ENCODE results near the gene KCNF1. TPM values are rescaled to one million over a fixed set of nuclear protein-coding genes. Genes with fewer than 3 reads are reported as not detected.

Gene KCNF1
- total RNA-seq, 1 donor from 2014 or later = not detected

- intact Hi-C loops (cut with micrococcal nuclease) = no loop called here
These were observed 31.0 kb upstream of the KCNF1 start for GRCh38 chr2:10880586-10881321.

GRCh38 chr2:10882568-10882967 lies 29.2 kb upstream of the KCNF1 start:
- intact Hi-C loops (cut with micrococcal nuclease) = no loop called here

- intact Hi-C loops (cut with micrococcal nuclease) = no loop called here
These were observed 28.7 kb upstream of the KCNF1 start for GRCh38 chr2:10883066-10883465.

GRCh38 chr2:10883801-10884478 lies 27.8 kb upstream of the KCNF1 start:
- intact Hi-C loops (cut with micrococcal nuclease) = no loop called here

GRCh38 chr2:10884574-10884975 lies 27.2 kb upstream of the KCNF1 start:
- intact Hi-C loops (cut with micrococcal nuclease) = no loop called here

GRCh38 chr2:10885094-10885860 lies 26.5 kb upstream of the KCNF1 start:
- intact Hi-C loops (cut with micrococcal nuclease) = no loop called here

- intact Hi-C loops (cut with micrococcal nuclease) = no loop called here
These were observed 24.3 kb upstream of the KCNF1 start for GRCh38 chr2:10887476-10887875.

GRCh38 chr2:10889651-10890215 lies 22.0 kb upstream of the KCNF1 start:
- intact Hi-C loops (cut with micrococcal nuclease) = no loop called here

- intact Hi-C loops (cut with micrococcal nuclease) = no loop called here
These were observed 20.9 kb upstream of the KCNF1 start for GRCh38 chr2:10890706-10891270.

GRCh38 chr2:10891390-10891789 lies 20.3 kb upstream of the KCNF1 start:
- intact Hi-C loops (cut with micrococcal nuclease) = no loop called here

GRCh38 chr2:10891848-10892247 lies 19.9 kb upstream of the KCNF1 start:
- intact Hi-C loops (cut with micrococcal nuclease) = no loop called here

- intact Hi-C loops (cut with micrococcal nuclease) = no loop called here
These were observed 19.4 kb upstream of the KCNF1 start for GRCh38 chr2:10892316-10892715.

- intact Hi-C loops (cut with micrococcal nuclease) = no loop called here
These were observed 18.9 kb upstream of the KCNF1 start for GRCh38 chr2:10892796-10893350.

- intact Hi-C loops (cut with micrococcal nuclease) = no loop called here
These were observed 17.3 kb upstream of the KCNF1 start for GRCh38 chr2:10894264-10894935.

- intact Hi-C loops (cut with micrococcal nuclease) = no loop called here
These were observed 16.5 kb upstream of the KCNF1 start for GRCh38 chr2:10895231-10895630.

- intact Hi-C loops (cut with micrococcal nuclease) = no loop called here
These were observed 13.8 kb upstream of the KCNF1 start for GRCh38 chr2:10897956-10898355.

- intact Hi-C loops (cut with micrococcal nuclease) = loop anchor here (1.0 kb wide), 1 partner anchor 68 kb away; no protein-coding TSS in a partner anchor
These were observed 11.3 kb upstream of the KCNF1 start for GRCh38 chr2:10900216-10901109.

- intact Hi-C loops (cut with micrococcal nuclease) = no loop called here
These were observed 10.4 kb upstream of the KCNF1 start for GRCh38 chr2:10901160-10901939.

- intact Hi-C loops (cut with micrococcal nuclease) = no loop called here
These were observed 7.9 kb upstream of the KCNF1 start for GRCh38 chr2:10903861-10904210.

All from T-helper 1 cell treated with Interleukin-12 subunit alpha and Interleukin-12 subunit beta and Interleukin-4 antibody, amounts not matched to agents 30 ng/mL and 1 ng/mL, for 36 hours (primary cell).